Transverse colon (tissue), 4 donors: ENCODE data around the gene FBXL5. TPM values are rescaled to one million over a fixed set of nuclear protein-coding genes. Genes with fewer than 3 reads are reported as not detected.

Experiments
- DNase-seq: peaks from one replicate; pipeline ENCODE4 v3.0.0-alpha.2; 2019
- H3K27ac ChIP-seq, 4 donors: fragments of 200-600 bp; sonication (generic); 2 replicates each; pipeline ENCODE4 v1.5.1; 2016 to 2018; ENCODE audit warnings: inconsistent platforms in 4 of 4
- H3K27me3 ChIP-seq: fragments of 200-600 bp; sonication (generic); 2 replicates; pipeline ENCODE4 v1.5.1; 2017; ENCODE audit warnings: inconsistent platforms
- H3K36me3 ChIP-seq, 4 donors: fragments of 200-600 bp; sonication (generic); 2 replicates each; pipeline ENCODE4 v1.5.1; 2017 to 2019; ENCODE audit warnings: inconsistent platforms in 4 of 4
- H3K4me1 ChIP-seq, 4 donors: fragments of 200-600 bp; sonication (generic); 2 replicates each; pipeline ENCODE4 v1.5.1; 2017 to 2020; ENCODE audit warnings: inconsistent platforms in 4 of 4
- H3K4me3 ChIP-seq, 4 donors: fragments of 200-600 bp; sonication (generic); 1 replicate in 1 of 4; 2 replicates in 3 of 4; pipeline versions ENCODE4 v1.5.1 to v1.6.1; 2017 to 2019; ENCODE audit warnings: inconsistent platforms in 4 of 4
- H3K9me3 ChIP-seq, 2 donors: fragments of 200-600 bp; sonication (generic); 2 replicates each; pipeline ENCODE4 v1.5.1; 2017 to 2019; ENCODE audit warnings: inconsistent platforms in 2 of 2
- EP300 ChIP-seq: sonication (generic); formaldehyde crosslinking; IDR thresholded peaks from one replicate; pipeline ENCODE4 v1.6.1; 2017; ENCODE audit warnings: antibody characterized with exemption, low read depth
- POLR2A ChIP-seq: fragments of 450-650 bp; IDR thresholded peaks from one replicate; pipeline ENCODE4 v1.6.1; 2016; ENCODE audit warnings: antibody characterized with exemption, mild to moderate bottlenecking, moderate library complexity
- POLR2AphosphoS5 ChIP-seq, 3 donors: sonication (generic); formaldehyde crosslinking; IDR thresholded peaks; one replicate each; pipeline ENCODE4 v1.6.1; 2016; ENCODE audit warnings: antibody characterized with exemption in 3 of 3
- WGBS, 2 donors: methylation state at CpG; one replicate each; pipeline ENCODE4 v1.1.5; 2018; ENCODE audit warnings: low coverage in 1 of 2; 5-methylcytosine and 5-hydroxymethylcytosine counted together
- in situ Hi-C, 4 donors: fragments of 200-750 bp; cut with MboI; loops; one replicate each; pipeline versions ENCODE4 v1.15.0 to v1.15.1; 2017; ENCODE audit warnings: low sequenced_read_pairs in 3 of 4, low pct_ligation_motif_present in 1 of 4, low pct_unique_long_range_greater_than_20kb in 1 of 4
- intact Hi-C: fragments of 100-400 bp; cut with DNase I; formaldehyde crosslinking; loops from one replicate; pipeline ENCODE4 v1.15.1; 2023; ENCODE audit warnings: low total_unique reads
- total RNA-seq, 4 donors: library from RNA; depleted of rRNA; stranded (reverse); fragments of >200 nt; gene quantifications; one replicate each; pipeline ENCODE4 v1.1.0, GENCODE V29; 2016
- TF ChIP-seq, protein P1 (sequence below), 5 experiments: fragments of 200-600 bp in 3 of 5; fragments of 450-650 bp in 2 of 5; sonication (generic) in 3 of 5; IDR thresholded peaks; 1 replicate in 2 of 5; 2 replicates in 3 of 5; pipeline ENCODE4 v1.5.1; 2016 to 2017; ENCODE audit warnings: antibody characterized with exemption in 5 of 5, inconsistent platforms in 3 of 5, mild to moderate bottlenecking in 2 of 5, moderate library complexity in 1 of 5

FBXL5 gene
- total RNA-seq, 4 donors from 2014 or later: 31.8 to 141 (median 77.5) TPM

DNA sequence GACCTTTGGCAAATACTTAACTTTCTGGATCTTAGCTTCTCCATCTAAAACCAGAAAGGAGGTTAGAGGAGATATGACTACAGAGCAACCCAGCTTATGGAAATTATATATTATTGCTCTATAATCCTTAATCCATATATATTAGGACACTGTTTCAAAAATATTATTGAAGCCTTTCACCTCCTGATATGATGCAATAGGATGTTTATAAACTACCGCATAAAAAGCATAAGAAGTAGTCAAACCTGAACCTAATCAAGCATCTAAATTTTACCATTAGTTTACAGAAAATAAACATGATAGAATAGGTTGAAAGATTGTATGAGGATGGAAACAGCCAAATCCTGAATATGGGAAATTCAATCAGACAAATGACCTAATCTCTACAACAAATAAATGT lies 20.9 kb upstream of the FBXL5 start:
- peaks cover 0 to 7% (median 2%) of the 10 kb centered on the region in 4 donors for H3K4me1 ChIP-seq
- intact Hi-C loops: no loop called here
- no peaks in the 10 kb centered on the region for H3K27me3 ChIP-seq
- DNase-seq: no peak
- in situ Hi-C loops: no loop called here
- no peaks in the 10 kb centered on the region for H3K9me3 ChIP-seq
- WGBS, 2 donors: 89% methylated on average over 1 of the region's 1 CpG
- H3K27ac ChIP-seq: no peak overlapping the region
- H3K36me3 ChIP-seq: no peaks in the 10 kb centered on the region
- H3K4me3 ChIP-seq: no peak overlapping the region
- no peak for TF ChIP-seq EP300
- TF ChIP-seq, protein P1, sequence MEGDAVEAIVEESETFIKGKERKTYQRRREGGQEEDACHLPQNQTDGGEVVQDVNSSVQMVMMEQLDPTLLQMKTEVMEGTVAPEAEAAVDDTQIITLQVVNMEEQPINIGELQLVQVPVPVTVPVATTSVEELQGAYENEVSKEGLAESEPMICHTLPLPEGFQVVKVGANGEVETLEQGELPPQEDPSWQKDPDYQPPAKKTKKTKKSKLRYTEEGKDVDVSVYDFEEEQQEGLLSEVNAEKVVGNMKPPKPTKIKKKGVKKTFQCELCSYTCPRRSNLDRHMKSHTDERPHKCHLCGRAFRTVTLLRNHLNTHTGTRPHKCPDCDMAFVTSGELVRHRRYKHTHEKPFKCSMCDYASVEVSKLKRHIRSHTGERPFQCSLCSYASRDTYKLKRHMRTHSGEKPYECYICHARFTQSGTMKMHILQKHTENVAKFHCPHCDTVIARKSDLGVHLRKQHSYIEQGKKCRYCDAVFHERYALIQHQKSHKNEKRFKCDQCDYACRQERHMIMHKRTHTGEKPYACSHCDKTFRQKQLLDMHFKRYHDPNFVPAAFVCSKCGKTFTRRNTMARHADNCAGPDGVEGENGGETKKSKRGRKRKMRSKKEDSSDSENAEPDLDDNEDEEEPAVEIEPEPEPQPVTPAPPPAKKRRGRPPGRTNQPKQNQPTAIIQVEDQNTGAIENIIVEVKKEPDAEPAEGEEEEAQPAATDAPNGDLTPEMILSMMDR (IDR thresholded peaks at IDR 0.05): no peak
- TF ChIP-seq POLR2A: no peak
- TF ChIP-seq POLR2AphosphoS5 (IDR thresholded peaks at IDR 0.05): no peak

DNA sequence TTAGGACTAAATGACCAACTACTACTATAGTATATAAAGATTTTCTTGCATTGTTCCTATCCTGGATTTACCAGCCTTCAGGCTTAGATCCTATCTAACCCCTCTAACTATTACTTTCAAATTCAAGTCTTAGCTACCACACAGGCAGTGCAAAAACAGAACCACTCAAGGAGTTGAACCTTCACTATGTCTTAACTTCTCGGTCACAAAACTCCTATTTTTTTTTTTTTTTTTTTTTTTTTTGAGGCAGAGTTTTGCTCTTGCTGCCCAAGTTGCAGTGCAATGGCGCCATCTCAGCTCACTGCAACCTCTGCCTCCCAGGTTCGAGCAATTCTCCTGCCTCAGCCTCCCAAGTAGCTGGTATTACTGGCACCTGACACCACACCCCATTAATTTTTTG lies 20.2 kb upstream of the FBXL5 start:
- H3K9me3 ChIP-seq: no peaks in the 10 kb centered on the region
- H3K27me3 ChIP-seq: no peaks in the 10 kb centered on the region
- H3K27ac ChIP-seq: no peak overlapping the region
- in situ Hi-C loops (no loop called here), intact Hi-C loops (no loop called here)
- H3K4me1 ChIP-seq: peaks cover 0 to under 1% (median 0%) of the 10 kb centered on the region in 4 donors
- TF ChIP-seq EP300 (no peak), POLR2AphosphoS5 (IDR thresholded peaks at IDR 0.05) (no peak), POLR2A (no peak)
- TF ChIP-seq, protein P1 (IDR thresholded peaks at IDR 0.05): no peak
- WGBS, 2 donors: 86 to 94% methylated on average over 1 to 3 of the region's 3 CpGs
- no peak overlapping the region for H3K4me3 ChIP-seq
- H3K36me3 ChIP-seq: no peaks in the 10 kb centered on the region
- DNase-seq: no peak

DNA sequence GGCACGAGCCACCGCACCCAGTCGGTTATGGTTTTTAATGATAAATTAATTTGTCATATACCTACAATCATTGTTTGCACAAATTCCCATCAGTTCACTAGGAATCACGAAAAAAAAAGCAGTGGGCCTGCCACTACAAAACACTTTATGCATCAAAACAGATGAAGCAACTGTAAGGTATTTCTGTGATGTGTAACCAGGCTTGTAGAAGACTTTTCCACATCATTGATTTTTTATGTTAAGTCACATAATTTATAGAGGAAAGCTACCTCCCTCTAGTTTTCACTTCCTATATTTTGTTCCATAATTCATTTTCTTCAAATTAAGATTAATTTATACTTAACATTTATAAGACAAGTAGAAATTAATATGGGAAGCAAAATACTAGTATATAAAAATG lies 19.8 kb upstream of the FBXL5 start:
- Histone ChIP-seq H3K9me3 (no peaks in the 10 kb centered on the region), H3K27me3 (no peaks in the 10 kb centered on the region), H3K4me3 (no peak overlapping the region), H3K27ac (no peak overlapping the region), H3K36me3 (no peaks in the 10 kb centered on the region), H3K4me1 (no peaks in the 10 kb centered on the region)
- DNase-seq: no peak
- TF ChIP-seq, protein P1 (IDR thresholded peaks at IDR 0.05): no peak
- TF ChIP-seq POLR2A (no peak), EP300 (no peak), POLR2AphosphoS5 (IDR thresholded peaks at IDR 0.05) (no peak)
- WGBS, 2 donors: 88 to 93% methylated on average over 4 of the region's 4 CpGs
- in situ Hi-C loops (no loop called here), intact Hi-C loops (no loop called here)

DNA sequence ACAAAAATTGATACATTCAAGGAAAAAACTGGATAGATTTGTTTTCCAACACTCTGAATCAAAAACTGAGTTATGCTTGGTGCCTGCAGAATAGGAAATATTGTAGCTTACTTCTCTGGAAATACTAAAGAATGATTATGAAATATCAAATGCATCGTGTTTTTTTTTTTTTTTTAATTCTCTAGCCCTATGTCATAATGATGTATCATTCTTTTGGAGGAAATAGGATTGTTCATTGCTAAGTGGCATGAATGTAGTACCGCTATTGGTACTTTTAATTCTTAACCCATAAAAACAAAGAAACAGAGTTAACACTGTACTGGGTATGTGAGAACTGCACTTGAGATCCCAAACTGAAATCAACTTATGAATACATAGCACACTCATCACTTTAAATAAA lies 18.9 kb upstream of the FBXL5 start:
- 80 to 90% methylated on average over 2 of the region's 2 CpGs for WGBS, 2 donors
- Histone ChIP-seq H3K4me3 (no peak overlapping the region), H3K36me3 (no peaks in the 10 kb centered on the region), H3K9me3 (no peaks in the 10 kb centered on the region), H3K27ac (no peak overlapping the region), H3K27me3 (no peaks in the 10 kb centered on the region), H3K4me1 (no peaks in the 10 kb centered on the region)
- intact Hi-C loops: no loop called here
- in situ Hi-C loops: no loop called here
- no peak for DNase-seq
- TF ChIP-seq, protein P1 (IDR thresholded peaks at IDR 0.05): no peak
- no peak for TF ChIP-seq POLR2A
- TF ChIP-seq EP300: no peak
- TF ChIP-seq POLR2AphosphoS5 (IDR thresholded peaks at IDR 0.05): no peak
